Chondrocyte (in vitro differentiated cells): ENCODE measurements around the gene ARHGAP22. TPM values are rescaled to one million over a fixed set of nuclear protein-coding genes. Genes with fewer than 3 reads are reported as not detected.

Experiments used
- DNase-seq: peaks from one replicate; pipeline ENCODE4 v3.0.0; 2021; ENCODE audit warnings: mixed read lengths, low spot score
- H3K27ac Mint-ChIP-seq: one replicate; pipeline ENCODE4 v1.8.0; 2021; ENCODE audit warnings: mild to moderate bottlenecking, moderate library complexity, mixed read lengths; ENCODE audit not compliant: unreplicated experiment
- H3K27me3 Mint-ChIP-seq: 2 replicates; pipeline ENCODE4 v1.8.0; 2021; ENCODE audit warnings: low read depth, mixed read lengths
- H3K36me3 Mint-ChIP-seq: 2 replicates; pipeline ENCODE4 v1.8.0; 2021; ENCODE audit warnings: low read depth, mixed read lengths
- H3K4me1 Mint-ChIP-seq: 2 replicates; pipeline ENCODE4 v1.8.0; 2021; ENCODE audit warnings: low read depth, mild to moderate bottlenecking, mixed read lengths
- H3K4me3 Mint-ChIP-seq: one replicate; pipeline ENCODE4 v1.8.0; 2021; ENCODE audit warnings: mild to moderate bottlenecking, moderate library complexity, mixed read lengths; ENCODE audit not compliant: unreplicated experiment
- H3K9me3 Mint-ChIP-seq: 2 replicates; pipeline ENCODE4 v1.8.0; 2021; ENCODE audit warnings: low read depth, mixed read lengths
- CTCF ChIP-seq: fragments of 200-600 bp; sonication (generic); IDR thresholded peaks from 2 replicates; pipeline ENCODE4 v1.5.0; 2021; ENCODE audit warnings: antibody characterized with exemption, mild to moderate bottlenecking, moderate library complexity
- total RNA-seq: library from RNA; stranded (reverse); gene quantifications from 3 replicates; pipeline ENCODE4 v1.2.1, GENCODE V29; 2021

Gene ARHGAP22
- total RNA-seq, 1 donor from 2014 or later, result 8.8 TPM

DNA sequence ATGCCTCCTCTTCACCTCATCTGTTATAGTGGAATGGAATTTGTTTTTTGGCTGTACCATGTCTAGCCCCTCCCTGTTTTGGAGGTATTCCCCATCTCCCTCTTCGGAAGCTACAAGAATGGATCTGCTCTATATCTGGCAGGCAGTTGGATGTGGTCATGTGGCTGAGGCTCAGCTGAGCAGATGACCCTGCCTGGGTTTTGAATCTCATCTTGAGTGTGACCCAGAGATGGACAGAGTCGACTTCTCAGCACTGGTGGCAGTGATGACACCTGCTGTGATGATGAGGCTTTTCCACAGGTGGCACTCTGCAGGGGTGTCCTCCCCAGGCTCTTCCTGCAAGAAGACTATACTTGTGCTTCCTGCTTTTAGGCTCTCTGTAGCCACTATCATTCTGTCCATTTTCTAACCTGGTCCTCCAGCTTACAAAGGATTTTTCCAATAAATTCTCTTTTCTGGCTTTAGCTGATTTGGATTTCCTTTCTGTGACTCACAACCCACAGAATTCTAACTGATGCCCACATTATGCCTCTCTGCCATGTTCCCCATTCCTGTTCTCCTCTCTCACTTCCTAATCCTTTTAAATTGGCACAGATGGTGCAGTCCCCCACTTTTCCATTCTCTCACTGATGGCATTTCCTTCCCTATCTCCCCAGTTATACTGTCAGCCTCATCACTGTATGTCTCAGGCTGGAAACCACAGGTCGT, 7.5 kb upstream of the ARHGAP22 start:
- Mint-ChIP-seq H3K27me3 (no peaks in the 10 kb centered on the region), H3K36me3 (peaks cover 2% of the 10 kb centered on the region), H3K4me1 (peaks cover 18% of the 10 kb centered on the region), H3K4me3 (no peak overlapping the region), H3K27ac (peak overlapping the region; percentile 23), H3K9me3 (peaks cover 22% of the 10 kb centered on the region)
- DNase-seq, result no peak
- TF ChIP-seq CTCF, result no peak

GRCh38 chr10:48611133-48611532, 6.3 kb upstream of the ARHGAP22 start:
- Mint-ChIP-seq H3K4me1 (peaks cover 30% of the 10 kb centered on the region), H3K9me3 (peaks cover 17% of the 10 kb centered on the region), H3K27me3 (no peaks in the 10 kb centered on the region), H3K27ac (no peak overlapping the region), H3K4me3 (no peak overlapping the region), H3K36me3 (peaks cover 2% of the 10 kb centered on the region)
- no peak for TF ChIP-seq CTCF
- no peak for DNase-seq

GRCh38 chr10:48610585-48611093, 5.8 kb upstream of the ARHGAP22 start:
- no peaks in the 10 kb centered on the region for H3K27me3 Mint-ChIP-seq

GRCh38 chr10:48609899-48610584, 5.2 kb upstream of the ARHGAP22 start:
- no peak for TF ChIP-seq CTCF
- H3K27me3 Mint-ChIP-seq, result no peaks in the 10 kb centered on the region
- no peaks in the 10 kb centered on the region for H3K36me3 Mint-ChIP-seq
- no peak for DNase-seq
- H3K9me3 Mint-ChIP-seq, result peaks cover 9% of the 10 kb centered on the region
- no peak overlapping the region for H3K27ac Mint-ChIP-seq
- no peak overlapping the region for H3K4me3 Mint-ChIP-seq
- H3K4me1 Mint-ChIP-seq, result peaks cover 38% of the 10 kb centered on the region

More at GRCh38 chr10:48610585-48611093, 5.8 kb upstream of the ARHGAP22 start:
- Mint-ChIP-seq H3K4me3 (no peak overlapping the region), H3K9me3 (peaks cover 14% of the 10 kb centered on the region), H3K36me3 (peaks cover under 1% of the 10 kb centered on the region), H3K4me1 (peaks cover 33% of the 10 kb centered on the region), H3K27ac (no peak overlapping the region)
- no peak for DNase-seq
- TF ChIP-seq CTCF, result no peak

DNA sequence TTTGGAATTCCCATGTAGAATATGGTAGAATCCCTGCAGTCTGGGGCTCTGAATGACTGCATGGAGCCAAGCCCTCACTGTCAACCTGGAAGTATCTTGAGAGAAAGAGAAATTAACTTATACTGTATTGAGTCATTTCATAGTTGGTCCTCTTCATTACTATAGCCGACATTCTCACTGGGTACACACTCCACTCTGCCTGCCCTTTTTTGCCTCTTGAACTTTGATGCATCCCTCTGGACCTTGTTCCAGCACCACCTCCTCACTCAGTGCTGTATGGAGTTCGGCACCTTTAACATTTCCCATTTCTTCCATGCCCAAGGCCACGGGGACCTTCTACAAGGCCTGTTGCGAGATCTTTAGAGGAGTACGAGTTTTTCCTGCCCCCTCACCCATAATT, 4.6 kb upstream of the ARHGAP22 start:
- TF ChIP-seq CTCF, result no peak
- Mint-ChIP-seq H3K4me3 (no peak overlapping the region), H3K27me3 (no peaks in the 10 kb centered on the region), H3K36me3 (no peaks in the 10 kb centered on the region), H3K9me3 (peaks cover 6% of the 10 kb centered on the region), H3K4me1 (peaks cover 39% of the 10 kb centered on the region), H3K27ac (no peak overlapping the region)
- DNase-seq, result no peak
